Measurements from ENCODE around the gene TUBA3D.
"Not testable (repeated sequence)": the region's sequence is repeated elsewhere in the genome, so short reads cannot be mapped to it uniquely, and the experiment has no call there.

TUBA3D gene

GRCh38 chr2:131516011-131516410 is 40.1 kb downstream of the TUBA3D start:
- DNase-seq (ENCODE audit: low spot score) = no peak
- Mint-ChIP-seq H3K4me1 (ENCODE audit: low read depth) (no peaks in the 10 kb centered on the region), H3K27ac (no peak overlapping the region), H3K36me3 (ENCODE audit: low read depth) (peaks cover 12% of the 10 kb centered on the region), H3K27me3 (ENCODE audit: low read depth) (no peaks in the 10 kb centered on the region), H3K9me3 (no peaks in the 10 kb centered on the region), H3K4me3 (no peak overlapping the region)

GRCh38 chr2:131516621-131517020 is 40.7 kb downstream of the TUBA3D start:
- not testable (repeated sequence) for DNase-seq (ENCODE audit: low spot score); H3K4me3 Mint-ChIP-seq; H3K9me3 Mint-ChIP-seq; H3K27me3 Mint-ChIP-seq (ENCODE audit: low read depth); H3K4me1 Mint-ChIP-seq (ENCODE audit: low read depth); H3K27ac Mint-ChIP-seq
- peaks cover 13% of the 10 kb centered on the region for H3K36me3 Mint-ChIP-seq (ENCODE audit: low read depth)

DNA sequence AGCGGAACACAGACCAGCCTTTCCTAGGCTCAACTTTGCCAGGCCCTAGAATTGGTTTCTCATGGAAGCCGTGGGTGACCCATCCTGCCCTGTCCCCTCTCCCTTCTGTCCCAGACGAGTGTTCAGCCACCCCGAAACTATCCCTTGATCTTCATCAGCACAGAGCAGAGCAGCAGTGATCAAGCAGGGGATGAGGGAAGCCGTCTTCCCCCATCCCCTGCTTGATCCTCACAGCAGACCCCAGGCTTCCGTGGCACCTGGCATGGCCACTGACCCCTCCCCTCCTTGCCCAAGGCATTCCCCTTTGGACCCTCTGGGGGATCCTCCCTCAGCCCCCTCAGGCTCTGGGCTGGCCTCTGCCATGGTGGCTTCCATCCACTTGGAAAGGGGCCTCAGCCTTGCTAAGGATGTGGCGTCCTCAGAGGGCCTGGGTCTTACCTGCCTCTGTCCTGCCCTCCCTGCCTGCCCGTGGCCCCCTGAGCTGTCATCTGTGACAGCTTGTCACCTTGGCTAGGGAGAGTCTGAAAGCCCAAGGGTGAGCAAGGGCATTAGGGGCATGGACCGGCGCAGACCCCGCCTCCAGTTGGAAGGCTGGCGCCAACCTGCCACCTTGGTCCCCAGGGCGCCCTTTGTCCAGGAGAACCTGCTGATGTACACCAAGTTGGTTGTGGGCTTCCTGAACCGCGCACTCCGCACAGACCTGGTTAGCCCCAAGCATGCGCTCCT is 41.4 kb downstream of the TUBA3D start:
- no peak overlapping the region for H3K4me3 Mint-ChIP-seq
- peaks cover 17% of the 10 kb centered on the region for H3K36me3 Mint-ChIP-seq (ENCODE audit: low read depth)
- no peaks in the 10 kb centered on the region for H3K9me3 Mint-ChIP-seq
- no peaks in the 10 kb centered on the region for H3K27me3 Mint-ChIP-seq (ENCODE audit: low read depth)
- no peaks in the 10 kb centered on the region for H3K4me1 Mint-ChIP-seq (ENCODE audit: low read depth)
- DNase-seq (ENCODE audit: low spot score) = no peak
- no peak overlapping the region for H3K27ac Mint-ChIP-seq

DNA sequence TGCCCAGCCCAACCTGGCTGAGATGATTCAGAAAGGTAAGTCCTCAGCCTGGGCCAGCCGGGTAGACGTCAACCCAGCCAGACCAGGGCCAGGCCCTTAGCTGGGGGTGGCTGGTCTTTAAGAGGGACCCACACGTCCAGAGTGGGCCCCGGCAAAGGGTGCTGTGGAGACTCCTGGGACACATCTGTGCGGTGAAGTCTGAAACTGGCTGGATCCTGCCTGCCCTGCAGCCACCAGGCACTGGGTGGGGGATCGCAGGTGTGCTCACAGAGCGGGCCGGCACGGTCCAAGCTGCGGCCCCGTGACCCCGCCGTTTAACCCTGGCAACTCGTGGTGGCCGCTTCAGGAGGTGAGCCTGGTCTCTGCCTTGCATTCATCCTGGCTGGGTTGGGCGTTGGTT is 41.9 kb downstream of the TUBA3D start:
- H3K4me3 Mint-ChIP-seq; DNase-seq (ENCODE audit: low spot score); H3K9me3 Mint-ChIP-seq; H3K27me3 Mint-ChIP-seq (ENCODE audit: low read depth); H3K4me1 Mint-ChIP-seq (ENCODE audit: low read depth); H3K27ac Mint-ChIP-seq: not testable (repeated sequence)
- peaks cover 14% of the 10 kb centered on the region for H3K36me3 Mint-ChIP-seq (ENCODE audit: low read depth)

GRCh38 chr2:131518531-131518930 is 42.6 kb downstream of the TUBA3D start:
- peaks cover 14% of the 10 kb centered on the region for H3K36me3 Mint-ChIP-seq (ENCODE audit: low read depth)
- H3K4me1 Mint-ChIP-seq (ENCODE audit: low read depth); H3K4me3 Mint-ChIP-seq: not testable (repeated sequence)

DNA sequence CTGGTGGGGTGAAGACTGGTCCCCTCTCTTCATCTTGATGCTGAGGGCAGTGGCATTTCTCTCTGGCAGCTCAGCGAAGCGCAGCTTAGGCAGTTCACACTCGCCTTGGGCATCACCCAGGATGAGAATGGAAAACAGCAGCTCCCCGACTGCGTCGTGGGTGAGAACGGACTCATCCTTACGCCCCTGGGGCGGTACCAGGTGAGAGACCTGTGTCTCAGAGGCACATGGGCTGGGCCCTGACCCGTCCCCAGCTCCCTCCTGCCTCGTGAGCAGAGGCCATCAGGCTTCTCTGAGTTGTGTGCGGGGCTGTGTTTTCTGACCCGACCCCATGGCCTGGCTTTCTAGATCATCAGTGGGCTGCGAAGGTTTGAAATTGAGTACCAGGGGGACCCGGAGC is 43.5 kb downstream of the TUBA3D start:
- no peaks in the 10 kb centered on the region for H3K4me1 Mint-ChIP-seq (ENCODE audit: low read depth)
- no peaks in the 10 kb centered on the region for H3K27me3 Mint-ChIP-seq (ENCODE audit: low read depth)
- no peaks in the 10 kb centered on the region for H3K9me3 Mint-ChIP-seq
- DNase-seq (ENCODE audit: low spot score) = no peak
- H3K36me3 Mint-ChIP-seq (ENCODE audit: low read depth) = peaks cover 14% of the 10 kb centered on the region
- H3K4me3 Mint-ChIP-seq = no peak overlapping the region
- H3K27ac Mint-ChIP-seq = no peak overlapping the region

More at GRCh38 chr2:131518531-131518930, 42.6 kb downstream of the TUBA3D start:
- not testable (repeated sequence) for H3K27me3 Mint-ChIP-seq (ENCODE audit: low read depth); DNase-seq (ENCODE audit: low spot score); H3K27ac Mint-ChIP-seq; H3K9me3 Mint-ChIP-seq

DNA sequence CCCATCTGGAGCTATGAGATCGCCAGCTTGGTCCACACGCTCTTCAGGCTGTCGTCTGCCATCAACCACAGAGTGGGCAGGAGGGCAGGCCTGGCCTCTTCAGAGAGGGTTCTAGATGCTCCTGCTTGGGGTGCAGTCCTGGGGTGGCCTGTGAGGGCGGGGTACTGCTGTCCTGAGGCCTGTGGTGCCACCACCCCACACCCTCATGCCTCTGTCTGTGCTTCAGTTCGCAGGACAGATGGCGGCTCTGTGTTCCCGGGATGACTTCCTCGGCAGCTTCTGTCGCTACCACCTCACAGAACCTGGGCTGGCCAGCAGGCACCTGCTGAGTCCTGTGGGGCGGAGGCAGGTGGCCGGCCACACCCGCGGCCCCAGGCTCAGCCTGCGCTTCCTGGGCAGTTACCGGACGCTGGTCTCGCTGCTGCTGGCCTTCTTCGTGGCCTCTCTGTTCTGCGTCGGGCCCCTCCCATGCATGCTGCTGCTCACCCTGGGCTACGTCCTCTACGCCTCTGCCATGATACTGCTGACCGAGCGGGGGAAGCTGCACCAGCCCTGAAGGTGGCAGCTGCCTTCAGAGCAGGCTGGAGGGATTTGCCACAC is 44.1 kb downstream of the TUBA3D start:
- not testable (repeated sequence) for H3K27me3 Mint-ChIP-seq (ENCODE audit: low read depth); DNase-seq (ENCODE audit: low spot score); H3K4me3 Mint-ChIP-seq; H3K27ac Mint-ChIP-seq; H3K4me1 Mint-ChIP-seq (ENCODE audit: low read depth); H3K9me3 Mint-ChIP-seq
- H3K36me3 Mint-ChIP-seq (ENCODE audit: low read depth) = peaks cover 14% of the 10 kb centered on the region

GRCh38 chr2:131520526-131520925 is 44.6 kb downstream of the TUBA3D start:
- no peak for DNase-seq (ENCODE audit: low spot score)
- no peaks in the 10 kb centered on the region for H3K9me3 Mint-ChIP-seq
- no peaks in the 10 kb centered on the region for H3K4me1 Mint-ChIP-seq (ENCODE audit: low read depth)
- H3K27me3 Mint-ChIP-seq (ENCODE audit: low read depth) = no peaks in the 10 kb centered on the region
- no peak overlapping the region for H3K27ac Mint-ChIP-seq
- no peak overlapping the region for H3K4me3 Mint-ChIP-seq
- H3K36me3 Mint-ChIP-seq (ENCODE audit: low read depth) = peaks cover 14% of the 10 kb centered on the region

DNA sequence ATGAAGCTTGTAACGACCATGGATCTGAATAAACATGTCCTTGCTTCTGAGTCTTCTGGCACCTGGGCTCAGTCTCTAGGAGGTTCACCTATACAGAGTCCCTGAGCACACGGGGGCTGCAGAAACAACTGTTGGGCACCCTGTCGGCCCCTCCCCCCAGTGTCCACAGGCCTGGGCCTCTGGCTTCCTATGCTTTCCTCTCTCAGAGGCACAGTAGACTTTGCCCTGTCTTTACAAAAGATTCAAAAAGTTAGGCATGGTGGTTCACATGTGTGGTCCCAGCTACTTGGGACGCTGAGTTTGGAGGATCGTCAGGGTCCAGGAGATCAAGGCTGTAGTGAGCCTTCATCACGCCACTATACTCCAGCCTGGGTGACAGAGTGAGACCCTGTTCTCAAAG is 45.6 kb downstream of the TUBA3D start:
- peak overlapping the region; percentile 15 for H3K27ac Mint-ChIP-seq
- H3K4me1 Mint-ChIP-seq (ENCODE audit: low read depth); H3K9me3 Mint-ChIP-seq; H3K4me3 Mint-ChIP-seq; DNase-seq (ENCODE audit: low spot score); H3K27me3 Mint-ChIP-seq (ENCODE audit: low read depth): not testable (repeated sequence)
- peaks cover 13% of the 10 kb centered on the region for H3K36me3 Mint-ChIP-seq (ENCODE audit: low read depth)

DNA sequence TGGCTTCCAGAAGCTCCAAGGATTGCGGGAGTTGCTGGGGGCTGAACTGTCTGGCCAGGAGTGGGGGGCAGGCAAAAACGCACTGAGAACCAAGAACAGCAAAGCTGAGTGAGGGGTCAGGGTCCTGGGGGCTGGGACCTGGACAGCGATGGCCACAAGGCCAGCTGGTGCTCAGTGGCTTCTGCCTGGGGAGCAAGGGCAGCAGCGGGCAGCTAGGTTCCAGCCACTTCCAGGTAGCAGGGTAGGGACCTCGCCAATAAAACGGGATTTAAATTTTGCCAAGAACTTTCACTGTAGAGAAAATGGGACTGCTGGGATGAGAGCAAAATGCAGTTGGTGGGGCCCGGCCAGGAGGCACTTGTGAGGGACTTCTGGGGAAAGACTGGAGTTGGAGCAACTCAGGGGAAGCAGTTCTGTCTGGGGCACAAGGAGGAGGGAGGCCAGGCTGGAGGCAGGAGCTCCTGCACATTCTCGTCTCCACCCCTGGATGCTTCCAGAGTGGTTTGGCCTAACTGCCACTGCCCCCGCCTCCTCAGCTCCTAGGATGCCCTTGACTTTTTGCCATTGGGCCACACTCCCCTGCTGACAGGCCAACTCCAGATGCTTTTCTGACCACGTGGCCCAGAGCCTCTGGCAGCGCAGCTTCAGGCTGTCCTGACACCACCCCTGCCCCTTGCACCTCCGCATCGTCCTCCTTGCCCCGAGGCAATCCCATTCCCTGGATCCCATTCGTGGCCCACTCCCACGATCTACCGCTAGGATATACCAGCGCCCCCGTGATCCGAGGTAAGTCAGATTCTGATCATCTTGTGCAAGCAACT is 46.3 kb downstream of the TUBA3D start:
- no peak for DNase-seq (ENCODE audit: low spot score)
- Mint-ChIP-seq H3K27me3 (ENCODE audit: low read depth) (no peaks in the 10 kb centered on the region), H3K27ac (peak overlapping the region; percentile 15), H3K9me3 (no peaks in the 10 kb centered on the region), H3K4me1 (ENCODE audit: low read depth) (peaks cover 3% of the 10 kb centered on the region), H3K4me3 (no peak overlapping the region), H3K36me3 (ENCODE audit: low read depth) (peaks cover 13% of the 10 kb centered on the region)

DNA sequence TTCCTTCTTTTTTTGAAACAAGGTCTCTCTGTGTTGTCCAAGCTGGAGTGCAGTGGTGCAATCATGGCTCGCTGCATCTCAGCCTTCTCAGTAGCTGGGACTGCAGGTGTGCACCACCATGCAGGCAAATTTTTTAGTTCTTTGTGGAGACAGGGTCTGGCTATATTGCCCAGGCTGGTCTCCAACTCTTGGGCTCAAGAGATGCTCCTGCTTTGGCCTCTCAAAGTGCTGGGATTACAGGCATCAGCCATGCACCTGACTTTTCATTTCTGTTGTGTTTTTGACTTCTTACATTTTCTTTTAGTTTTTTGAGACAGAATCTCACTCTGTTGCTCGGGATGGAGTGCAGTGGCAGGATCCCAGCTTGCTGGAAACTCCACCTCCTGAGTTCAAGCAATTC is 49.3 kb downstream of the TUBA3D start:
- H3K9me3 Mint-ChIP-seq; H3K4me3 Mint-ChIP-seq; H3K36me3 Mint-ChIP-seq (ENCODE audit: low read depth); DNase-seq (ENCODE audit: low spot score); H3K27me3 Mint-ChIP-seq (ENCODE audit: low read depth); H3K27ac Mint-ChIP-seq: not testable (repeated sequence)
- peaks cover 16% of the 10 kb centered on the region for H3K4me1 Mint-ChIP-seq (ENCODE audit: low read depth)

- H3K4me1 Mint-ChIP-seq (ENCODE audit: low read depth) = peaks cover 16% of the 10 kb centered on the region
- peak within 1 kb of the TSS; percentile 75 for H3K27ac Mint-ChIP-seq
- DNase-seq (ENCODE audit: low spot score) = peak; percentile 86
- H3K4me3 Mint-ChIP-seq = peak within 1 kb of the TSS; percentile 89
- not testable (repeated sequence) for H3K9me3 Mint-ChIP-seq; H3K27me3 Mint-ChIP-seq (ENCODE audit: low read depth); H3K36me3 Mint-ChIP-seq (ENCODE audit: low read depth)
These were observed 51.4 kb downstream of the TUBA3D start, which contains the start of gene CCDC74A for GRCh38 chr2:131527131-131528001. Gene CCDC74A, plus strand, starts transcription at chr2:131527888. Its CDS starts 83 bp downstream, at chr2:131527971.

GRCh38 chr2:131528981-131529863 is 53.3 kb downstream of the TUBA3D start:
- Mint-ChIP-seq H3K4me1 (ENCODE audit: low read depth) (peaks cover 16% of the 10 kb centered on the region), H3K4me3 (peak overlapping the region; percentile 69)
- not testable (repeated sequence) for H3K27ac Mint-ChIP-seq; H3K36me3 Mint-ChIP-seq (ENCODE audit: low read depth); H3K27me3 Mint-ChIP-seq (ENCODE audit: low read depth); H3K9me3 Mint-ChIP-seq; DNase-seq (ENCODE audit: low spot score)

Data from T-helper 2 cell treated with Interferon-gamma antibody and Interleukin-4, amounts not matched to agents 5 μg/mL and 100 μg/mL, for 36 hours (primary cell).